CD4-positive, alpha-beta T cell (primary cell): ENCODE data around the gene SUSD6. TPM values are rescaled to one million over a fixed set of nuclear protein-coding genes. Genes with fewer than 3 reads are reported as not detected.
"Not testable (repeated sequence)": the region's sequence is repeated elsewhere in the genome, so short reads cannot be mapped to it uniquely, and the experiment has no call there.

ENCODE experiments used
- ATAC-seq: fragments of 200-7000 bp; cut with Tn5 transposase; one replicate; pipeline ENCODE4 v1.10.0; 2022; ENCODE audit warnings: mild to moderate bottlenecking; ENCODE audit not compliant: poor library complexity
- CTCF ChIA-PET: fragments of 350-600 bp; sonication (Branson Sonifier 250); formaldehyde crosslinking; loops from one replicate; lab custom pipeline; 2021; ENCODE audit warnings: antibody characterized with exemption, inconsistent platforms; lab: Charles Lee
- POLR2A ChIA-PET: fragments of 350-600 bp; sonication (Branson Sonifier 250); formaldehyde crosslinking; loops from one replicate; lab custom pipeline; 2021; ENCODE audit warnings: antibody characterized with exemption, inconsistent platforms; lab: Charles Lee
- DNase-seq, 14 experiments: peaks; one replicate each; pipeline ENCODE4 v3.0.0-alpha.2; 2013 to 2020; ENCODE audit warnings: mixed read lengths in 2 of 14
- H3K27ac ChIP-seq, 2 donors: one replicate each; pipeline versions ENCODE4 v1.5.1 to v1.7.0; 2013; ENCODE audit warnings: low read length in 2 of 2, low read depth in 1 of 2, mild to moderate bottlenecking in 1 of 2
- H3K27me3 ChIP-seq, 2 experiments: 1 replicate in 1 of 2; 2 replicates in 1 of 2; pipeline versions ENCODE4 v1.6.1 to v1.7.0; 2013; ENCODE audit warnings: low read length in 2 of 2, control low read depth in 1 of 2, mild to moderate bottlenecking in 1 of 2, moderate library complexity in 1 of 2; ENCODE audit not compliant: insufficient read depth in 2 of 2, control insufficient read depth in 1 of 2
- H3K36me3 ChIP-seq: one replicate; pipeline ENCODE4 v1.6.1; 2013; ENCODE audit warnings: low read length, control low read depth; ENCODE audit not compliant: insufficient read depth
- H3K4me1 ChIP-seq: one replicate; pipeline ENCODE4 v1.6.1; 2013; ENCODE audit warnings: low read length, control low read depth; ENCODE audit not compliant: insufficient read depth
- H3K4me3 ChIP-seq: one replicate; pipeline ENCODE4 v1.5.1; 2013; ENCODE audit warnings: mild to moderate bottlenecking, low read length, moderate library complexity
- H3K9me3 ChIP-seq, 2 experiments: 1 replicate in 1 of 2; 2 replicates in 1 of 2; pipeline versions ENCODE4 v1.6.1 to v1.7.0; 2013; ENCODE audit warnings: low read length in 2 of 2, mild to moderate bottlenecking in 2 of 2, control low read depth in 1 of 2, moderate library complexity in 1 of 2; ENCODE audit not compliant: control insufficient read depth in 1 of 2, insufficient read depth in 1 of 2
- H3K27ac Mint-ChIP-seq: one replicate; pipeline ENCODE4 v1.8.0; 2020; ENCODE audit warnings: mixed read lengths
- H3K27me3 Mint-ChIP-seq: one replicate; pipeline ENCODE4 v1.8.0; 2021; ENCODE audit warnings: mixed read lengths
- H3K36me3 Mint-ChIP-seq: one replicate; pipeline ENCODE4 v1.8.0; 2021; ENCODE audit warnings: low read depth, mixed read lengths
- H3K4me1 Mint-ChIP-seq: one replicate; pipeline ENCODE4 v1.8.0; 2021; ENCODE audit warnings: low read depth, mixed read lengths
- H3K4me3 Mint-ChIP-seq: one replicate; pipeline ENCODE4 v1.8.0; 2020; ENCODE audit warnings: mild to moderate bottlenecking, mixed read lengths
- H3K9me3 Mint-ChIP-seq: one replicate; pipeline ENCODE4 v1.8.0; 2020; ENCODE audit warnings: mixed read lengths
- CTCF ChIP-seq: fragments of 200-600 bp; IDR thresholded peaks from one replicate; pipeline ENCODE4 v1.8.0; 2022; ENCODE audit warnings: antibody characterized with exemption, mild to moderate bottlenecking
- intact Hi-C, 2 experiments: fragments of 100-400 bp; cut with DNase I in 1 of 2; cut with micrococcal nuclease in 1 of 2; formaldehyde crosslinking; loops; one replicate each; pipeline versions ENCODE4 v1.15.1 to v1.9.0; 2023 to 2025; cut with DNase I, micrococcal nuclease
- total RNA-seq, 174 experiments: library from RNA in 2 of 174; stranded (reverse) in 2 of 174; gene quantifications; one replicate each; pipeline ENCODE4 v1.2.3 and lab custom pipeline; 2021 to 2026

Gene SUSD6
- total RNA-seq, 2 experiments from 2014 or later, result 93.7 to 95.1 TPM

GRCh38 chr14:69715725-69716477 is 104.5 kb downstream of the SUSD6 start:
- intact Hi-C loops, result no loop called here
- Mint-ChIP-seq H3K27me3 (no peaks in the 10 kb centered on the region), H3K9me3 (no peaks in the 10 kb centered on the region), H3K4me1 (peaks cover 27% of the 10 kb centered on the region), H3K27ac (peak overlapping the region; percentile 47), H3K36me3 (peaks cover 38% of the 10 kb centered on the region), H3K4me3 (no peak overlapping the region)
- peak in 2 of 14 experiments; percentile 51 to 53 for DNase-seq
- ChIA-PET POLR2A (no interaction called here), CTCF (interaction anchor here (1.5 kb wide), 1 partner anchor 11 kb away, joined by 5 read pairs; no protein-coding TSS in a partner anchor)
- Histone ChIP-seq H3K4me1 (peaks cover 41% of the 10 kb centered on the region), H3K27me3 (no peaks in the 10 kb centered on the region), H3K27ac (no peak overlapping the region), H3K4me3 (no peak overlapping the region), H3K36me3 (peaks cover 20% of the 10 kb centered on the region), H3K9me3 (no peaks in the 10 kb centered on the region)
- TF ChIP-seq CTCF, result no peak
- ATAC-seq, result no peak

- no peaks in the 10 kb centered on the region for H3K9me3 Mint-ChIP-seq
- CTCF ChIA-PET, result interaction anchor here (1.5 kb wide), 1 partner anchor 10 kb away, joined by 5 read pairs; no protein-coding TSS in a partner anchor
- H3K27me3 Mint-ChIP-seq, result no peaks in the 10 kb centered on the region
- Histone ChIP-seq H3K9me3 (no peaks in the 10 kb centered on the region), H3K27me3 (no peaks in the 10 kb centered on the region), H3K4me3 (no peak overlapping the region), H3K36me3 (peaks cover 13% of the 10 kb centered on the region), H3K4me1 (peaks cover 34% of the 10 kb centered on the region), H3K27ac (no peak overlapping the region)
- peaks cover 27% of the 10 kb centered on the region for H3K4me1 Mint-ChIP-seq
- peak overlapping the region; percentile 47 for H3K27ac Mint-ChIP-seq
- H3K36me3 Mint-ChIP-seq, result peaks cover 31% of the 10 kb centered on the region
- DNase-seq, result peak in 4 of 14 experiments; percentile 26 to 82 (median 73)
- no peak for TF ChIP-seq CTCF
- POLR2A ChIA-PET, result no interaction called here
- H3K4me3 Mint-ChIP-seq, result peak overlapping the region; percentile 4
- ATAC-seq, result peak; percentile 52
- intact Hi-C loops, result no loop called here
Observed at GRCh38 chr14:69716478-69717187, 105.2 kb downstream of the SUSD6 start.

GRCh38 chr14:69718614-69719013 is 107.2 kb downstream of the SUSD6 start:
- H3K36me3 ChIP-seq, CTCF ChIA-PET, H3K9me3 Mint-ChIP-seq, POLR2A ChIA-PET, H3K27ac ChIP-seq, H3K27me3 ChIP-seq, H3K27ac Mint-ChIP-seq, H3K4me3 Mint-ChIP-seq, H3K4me3 ChIP-seq, DNase-seq, intact Hi-C loops, ATAC-seq, H3K27me3 Mint-ChIP-seq, H3K9me3 ChIP-seq: not testable (repeated sequence)
- peaks cover 21% of the 10 kb centered on the region for H3K4me1 ChIP-seq
- H3K4me1 Mint-ChIP-seq, result peaks cover 16% of the 10 kb centered on the region
- H3K36me3 Mint-ChIP-seq, result peaks cover 12% of the 10 kb centered on the region
